RWPE2 (cell line): ENCODE data around the gene CASTOR1.

Source experiments
- ATAC-seq: fragments of 200-7000 bp; cut with Tn5 transposase; 3 replicates; pipeline ENCODE4 v1.9.1; 2021; ENCODE audit warnings: low read depth
- DNase-seq: peaks from one replicate; pipeline ENCODE4 v3.0.0-alpha.2; 2020; ENCODE audit warnings: low spot score
- H3K27ac ChIP-seq: fragments of 450-650 bp; 2 replicates; pipeline ENCODE4 v1.5.1; 2017; ENCODE audit warnings: mild to moderate bottlenecking; ENCODE audit not compliant: poor library complexity, severe bottlenecking
- H3K27me3 ChIP-seq: fragments of 250-450 bp; sonication (Bioruptor Pico); 2 replicates; pipeline ENCODE4 v1.5.1; 2021; ENCODE audit warnings: mild to moderate bottlenecking, moderate library complexity; ENCODE audit not compliant: insufficient read depth, poor library complexity, severe bottlenecking
- H3K36me3 ChIP-seq: fragments of 250-450 bp; sonication (Bioruptor Pico); 2 replicates; pipeline ENCODE4 v1.5.1; 2020; ENCODE audit warnings: low read depth, mild to moderate bottlenecking, moderate library complexity
- H3K4me1 ChIP-seq: fragments of 250-450 bp; sonication (Bioruptor Pico); 2 replicates; pipeline ENCODE4 v1.5.1; 2021; ENCODE audit warnings: mild to moderate bottlenecking, moderate library complexity; ENCODE audit not compliant: insufficient read depth, poor library complexity, severe bottlenecking
- H3K4me3 ChIP-seq: fragments of 250-450 bp; sonication (Bioruptor Pico); 2 replicates; pipeline ENCODE4 v1.5.1; 2021; ENCODE audit warnings: mild to moderate bottlenecking, moderate library complexity; ENCODE audit not compliant: severe bottlenecking
- H3K9me3 ChIP-seq: fragments of 250-450 bp; sonication (Bioruptor Pico); 2 replicates; pipeline ENCODE4 v1.5.1; 2021; ENCODE audit warnings: mild to moderate bottlenecking, moderate library complexity; ENCODE audit not compliant: severe bottlenecking
- TF ChIP-seq, protein P1 (sequence below): fragments of 450-650 bp; IDR thresholded peaks from one replicate; pipeline ENCODE4 v1.5.1; 2017; ENCODE audit warnings: mild to moderate bottlenecking, moderate library complexity; ENCODE audit not compliant: poor library complexity, severe bottlenecking

Gene CASTOR1

DNA sequence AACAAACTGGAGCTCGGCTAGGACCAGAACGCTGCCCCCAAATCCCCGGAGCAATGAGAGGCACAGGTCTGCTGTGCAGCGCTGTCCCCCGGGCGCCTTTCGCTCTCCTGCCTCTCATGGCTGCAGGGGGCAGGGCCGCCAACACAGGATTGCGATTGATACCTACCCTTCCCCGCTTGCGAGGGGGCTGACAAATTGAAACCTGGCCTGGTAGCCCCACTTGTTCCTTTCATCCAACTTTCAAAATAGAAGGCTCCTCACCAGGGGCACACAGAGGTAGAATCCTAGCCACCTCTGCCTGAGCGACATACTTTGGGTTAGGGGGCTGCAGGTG is 642 bp upstream of the CASTOR1 start:
- DNase-seq = no peak
- H3K4me1 ChIP-seq = peaks cover 22% of the 10 kb centered on the region
- no peak for ATAC-seq

DNA sequence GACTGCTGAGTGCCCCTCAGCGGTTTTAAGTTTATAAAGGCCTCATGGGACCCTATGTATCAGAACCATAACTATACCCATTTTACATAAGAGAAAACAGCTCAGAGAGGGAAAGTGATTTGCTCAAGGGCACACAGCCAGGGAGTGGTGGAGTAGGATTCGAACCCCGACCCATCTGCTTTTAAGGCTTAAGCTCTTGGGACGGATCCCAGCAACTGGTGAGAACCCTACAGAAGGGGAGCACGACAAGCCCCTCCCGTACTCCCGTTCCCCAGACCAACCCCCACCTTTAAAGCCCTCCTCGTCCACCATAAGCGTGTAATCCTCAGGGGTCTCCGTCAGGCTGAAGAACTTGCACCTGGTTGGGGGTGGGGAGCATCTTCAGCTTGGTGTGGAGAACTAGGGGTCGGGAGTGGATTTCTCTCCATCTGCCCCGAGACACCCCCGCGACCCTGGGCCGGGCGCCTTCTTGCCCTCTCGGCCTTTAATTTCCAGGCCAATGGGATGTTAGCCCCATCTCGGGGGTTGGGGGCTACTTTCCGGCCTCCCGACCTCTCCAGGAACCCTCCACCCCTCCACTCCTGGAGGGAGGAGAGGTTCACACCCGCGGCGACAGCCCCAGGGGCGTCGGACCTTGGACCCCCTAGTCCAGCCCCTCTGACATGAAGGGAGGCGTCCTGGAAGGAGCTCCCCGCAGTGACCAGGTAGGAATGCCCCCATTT is 725 bp downstream of the CASTOR1 start:
- Histone ChIP-seq H3K36me3 (peaks cover 4% of the 10 kb centered on the region; the same call in 1 of the 2 replicates), H3K4me3 (peak overlapping the region; percentile 47), H3K9me3 (no peaks in the 10 kb centered on the region), H3K4me1 (peaks cover 22% of the 10 kb centered on the region), H3K27me3 (no peaks in the 10 kb centered on the region), H3K27ac (peak overlapping the region; percentile 79)
- TF ChIP-seq, protein P1, sequence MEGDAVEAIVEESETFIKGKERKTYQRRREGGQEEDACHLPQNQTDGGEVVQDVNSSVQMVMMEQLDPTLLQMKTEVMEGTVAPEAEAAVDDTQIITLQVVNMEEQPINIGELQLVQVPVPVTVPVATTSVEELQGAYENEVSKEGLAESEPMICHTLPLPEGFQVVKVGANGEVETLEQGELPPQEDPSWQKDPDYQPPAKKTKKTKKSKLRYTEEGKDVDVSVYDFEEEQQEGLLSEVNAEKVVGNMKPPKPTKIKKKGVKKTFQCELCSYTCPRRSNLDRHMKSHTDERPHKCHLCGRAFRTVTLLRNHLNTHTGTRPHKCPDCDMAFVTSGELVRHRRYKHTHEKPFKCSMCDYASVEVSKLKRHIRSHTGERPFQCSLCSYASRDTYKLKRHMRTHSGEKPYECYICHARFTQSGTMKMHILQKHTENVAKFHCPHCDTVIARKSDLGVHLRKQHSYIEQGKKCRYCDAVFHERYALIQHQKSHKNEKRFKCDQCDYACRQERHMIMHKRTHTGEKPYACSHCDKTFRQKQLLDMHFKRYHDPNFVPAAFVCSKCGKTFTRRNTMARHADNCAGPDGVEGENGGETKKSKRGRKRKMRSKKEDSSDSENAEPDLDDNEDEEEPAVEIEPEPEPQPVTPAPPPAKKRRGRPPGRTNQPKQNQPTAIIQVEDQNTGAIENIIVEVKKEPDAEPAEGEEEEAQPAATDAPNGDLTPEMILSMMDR = no peak
- no peak for DNase-seq
- no peak for ATAC-seq

More for the DNA sequence above, 642 bp upstream of the CASTOR1 start:
- H3K4me3 ChIP-seq = peak overlapping the region; percentile 47
- H3K27me3 ChIP-seq = no peaks in the 10 kb centered on the region
- H3K9me3 ChIP-seq = no peaks in the 10 kb centered on the region
- H3K36me3 ChIP-seq = peaks cover 10% of the 10 kb centered on the region; the same call in 1 of the 2 replicates
- H3K27ac ChIP-seq = peak overlapping the region; percentile 79
- TF ChIP-seq, protein P1 = no peak

DNA sequence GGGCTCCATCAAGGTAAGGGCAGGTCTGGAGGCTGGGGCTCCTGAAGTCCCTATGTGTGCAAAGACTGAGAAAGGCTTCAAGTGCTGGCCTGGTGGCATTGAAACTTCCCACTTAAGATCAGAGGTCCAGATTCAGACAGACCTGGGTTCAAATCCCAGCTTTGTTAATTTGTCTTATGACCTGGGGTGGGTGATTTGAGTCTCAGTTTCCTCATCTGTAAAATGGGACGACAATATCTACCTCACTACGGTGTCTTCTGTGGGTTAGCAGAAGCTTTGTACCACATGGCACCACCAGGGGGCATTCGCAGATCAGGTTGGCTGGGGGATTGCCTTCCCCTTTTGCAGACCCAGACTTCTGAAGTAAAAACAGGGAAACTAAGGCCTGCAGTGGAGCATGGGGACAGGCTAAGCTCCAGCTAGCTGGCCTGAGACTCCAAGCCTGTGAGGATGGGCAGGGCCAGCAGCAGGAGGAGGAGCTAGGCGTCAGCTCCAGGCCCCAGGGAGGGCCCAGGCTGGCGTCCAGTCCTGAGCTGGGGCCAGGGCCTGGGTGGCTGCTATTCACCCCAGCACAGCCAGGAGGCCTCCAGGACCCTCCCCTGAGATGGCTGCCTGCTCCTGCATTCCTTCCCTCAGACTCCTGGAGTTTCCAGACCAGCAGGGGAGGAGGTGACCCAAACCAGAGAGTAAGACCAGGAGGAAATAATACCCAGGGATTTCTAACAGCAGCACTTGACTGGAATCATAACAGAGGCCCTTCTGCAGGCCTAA is 1.5 kb downstream of the CASTOR1 start:
- H3K9me3 ChIP-seq = no peaks in the 10 kb centered on the region
- H3K27ac ChIP-seq = peak overlapping the region; percentile 79
- no peaks in the 10 kb centered on the region for H3K36me3 ChIP-seq
- H3K4me3 ChIP-seq = peak overlapping the region; percentile 47
- no peaks in the 10 kb centered on the region for H3K27me3 ChIP-seq
- TF ChIP-seq, protein P1 = peak; percentile 78
- peak; percentile 65 for ATAC-seq
- no peak for DNase-seq
- peaks cover 22% of the 10 kb centered on the region for H3K4me1 ChIP-seq

DNA sequence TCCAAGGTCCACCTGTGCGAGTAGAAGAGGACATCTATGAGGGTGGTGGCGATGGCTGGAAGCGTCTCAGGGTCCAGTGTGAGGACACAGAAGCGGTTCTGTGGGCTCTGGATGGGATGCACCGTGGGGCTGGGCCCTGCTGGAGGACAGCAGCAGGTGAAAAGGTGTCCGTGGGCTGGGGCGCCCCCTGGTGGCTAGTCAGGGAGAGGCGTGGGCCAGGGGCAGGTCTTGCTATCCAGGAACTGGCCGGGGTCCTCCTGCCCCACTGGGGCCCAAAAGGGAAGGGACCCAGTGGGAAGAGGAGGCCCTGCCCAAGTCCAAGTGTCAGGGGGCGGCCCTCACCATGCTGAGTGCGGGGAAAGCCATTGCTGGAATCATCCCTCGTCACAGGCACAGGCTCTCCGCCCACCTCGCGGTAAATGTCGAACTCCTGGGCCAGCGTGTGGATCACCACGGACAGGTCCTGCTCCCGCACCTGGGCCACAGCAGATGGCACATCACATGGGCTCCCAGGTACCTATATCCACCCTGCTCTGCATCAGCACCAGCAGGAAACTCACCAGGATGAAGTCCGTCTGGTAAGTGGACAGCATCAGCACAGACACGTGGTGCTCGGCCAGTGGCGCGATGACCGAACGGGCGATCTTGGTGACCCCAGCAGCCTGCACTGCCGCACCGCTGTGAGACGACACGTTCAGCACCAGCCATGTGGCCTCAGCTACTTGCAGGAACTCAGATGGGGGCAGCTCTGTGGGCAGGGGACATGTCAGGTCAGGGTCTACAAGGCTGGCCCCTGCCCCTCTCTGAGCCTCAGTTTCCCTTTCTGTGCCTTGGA is 2.3 kb downstream of the CASTOR1 start:
- no peak overlapping the region for H3K4me3 ChIP-seq
- H3K9me3 ChIP-seq = no peaks in the 10 kb centered on the region
- H3K27ac ChIP-seq = no peak overlapping the region
- ATAC-seq (no peak), DNase-seq (peak; percentile 64)
- no peaks in the 10 kb centered on the region for H3K36me3 ChIP-seq
- H3K4me1 ChIP-seq = peaks cover 22% of the 10 kb centered on the region
- TF ChIP-seq, protein P1 = peak; percentile 73
- no peaks in the 10 kb centered on the region for H3K27me3 ChIP-seq
